ENCODE data around the gene MTOR. TPM values are rescaled to one million over a fixed set of nuclear protein-coding genes. Genes with fewer than 3 reads are reported as not detected.

The MTOR gene
- polyA plus RNA-seq, 3 donors, result 2.0 to 29.4 (median 3.3) TPM

DNA sequence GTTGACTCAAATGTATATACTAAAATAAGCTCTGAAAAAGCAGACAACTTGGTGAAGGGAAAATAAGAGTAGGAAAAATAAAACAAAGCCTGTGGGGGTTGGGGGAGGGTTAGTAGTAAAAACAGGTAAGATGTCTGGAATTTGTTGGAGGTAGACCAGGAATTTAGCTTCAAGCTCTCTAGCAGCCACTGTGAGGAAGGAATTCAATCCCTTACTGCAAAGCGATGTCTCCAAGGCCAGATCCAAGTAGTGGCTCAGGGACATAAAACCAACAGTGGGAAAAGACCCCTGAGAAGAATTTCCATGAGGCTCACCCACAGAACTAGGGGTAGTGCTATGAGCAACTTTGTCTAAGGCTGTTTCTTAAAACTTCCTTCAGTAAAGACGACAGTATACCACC lies 65.4 kb downstream of the MTOR start:
- Mint-ChIP-seq H3K27me3 (ENCODE audit: low read depth in 3 of 3) (no peaks in the 10 kb centered on the region), H3K4me3 (no peak overlapping the region), H3K27ac (no peak overlapping the region), H3K9me3 (no peaks in the 10 kb centered on the region), H3K4me1 (no peaks in the 10 kb centered on the region), H3K36me3 (peaks cover 81 to 94% of the 10 kb centered on the region in 2 donors)
- Histone ChIP-seq H3K4me2 (replicated peaks; ENCODE audit: extremely low read depth, low read length, poor library complexity, severe bottlenecking) (no peak overlapping the region), H3K79me2 (ENCODE audit: insufficient read depth, low read length) (no peaks in the 10 kb centered on the region), H3K9me3 (replicated peaks in 1 of 2; ENCODE audit: control insufficient read depth in 1 of 2, insufficient read depth in 1 of 2, low read length in 2 of 2) (no peaks in the 10 kb centered on the region), H3K4me3 (replicated peaks in 1 of 3; ENCODE audit: low read depth in 2 of 3, low read length in 3 of 3) (no peak overlapping the region), H3K9ac (ENCODE audit: insufficient read depth, low read length, poor library complexity, severe bottlenecking) (no peak overlapping the region), H2AFZ (ENCODE audit: insufficient read depth, low read depth, low read length, poor library complexity, severe bottlenecking) (no peak overlapping the region), H3K27ac (ENCODE audit: low read depth in 1 of 2, low read length in 2 of 2) (no peak overlapping the region), H3K27me3 (ENCODE audit: control insufficient read depth in 2 of 2, insufficient read depth in 2 of 2, low read length in 2 of 2) (no peaks in the 10 kb centered on the region), H4K20me1 (ENCODE audit: insufficient read depth, low read length) (no peaks in the 10 kb centered on the region), H3K4me1 (ENCODE audit: control insufficient read depth in 1 of 2, insufficient read depth in 2 of 2, low read length in 2 of 2) (no peaks in the 10 kb centered on the region), H3K36me3 (replicated peaks in 1 of 2; ENCODE audit: control insufficient read depth in 1 of 2, insufficient read depth in 2 of 2, low read length in 2 of 2) (peaks cover 91 to 97% of the 10 kb centered on the region in 2 donors)
- intact Hi-C loops (cut with micrococcal nuclease), result no loop called here
- no CpG with 5 or more reads among the region's 2 CpGs for WGBS (ENCODE audit: insufficient coverage)
- no peak for DNase-seq
- TF ChIP-seq, protein P1, sequence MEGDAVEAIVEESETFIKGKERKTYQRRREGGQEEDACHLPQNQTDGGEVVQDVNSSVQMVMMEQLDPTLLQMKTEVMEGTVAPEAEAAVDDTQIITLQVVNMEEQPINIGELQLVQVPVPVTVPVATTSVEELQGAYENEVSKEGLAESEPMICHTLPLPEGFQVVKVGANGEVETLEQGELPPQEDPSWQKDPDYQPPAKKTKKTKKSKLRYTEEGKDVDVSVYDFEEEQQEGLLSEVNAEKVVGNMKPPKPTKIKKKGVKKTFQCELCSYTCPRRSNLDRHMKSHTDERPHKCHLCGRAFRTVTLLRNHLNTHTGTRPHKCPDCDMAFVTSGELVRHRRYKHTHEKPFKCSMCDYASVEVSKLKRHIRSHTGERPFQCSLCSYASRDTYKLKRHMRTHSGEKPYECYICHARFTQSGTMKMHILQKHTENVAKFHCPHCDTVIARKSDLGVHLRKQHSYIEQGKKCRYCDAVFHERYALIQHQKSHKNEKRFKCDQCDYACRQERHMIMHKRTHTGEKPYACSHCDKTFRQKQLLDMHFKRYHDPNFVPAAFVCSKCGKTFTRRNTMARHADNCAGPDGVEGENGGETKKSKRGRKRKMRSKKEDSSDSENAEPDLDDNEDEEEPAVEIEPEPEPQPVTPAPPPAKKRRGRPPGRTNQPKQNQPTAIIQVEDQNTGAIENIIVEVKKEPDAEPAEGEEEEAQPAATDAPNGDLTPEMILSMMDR (IDR thresholded peaks at IDR 0.05), result no peak

- H4K20me1 ChIP-seq (ENCODE audit: insufficient read depth, low read length), result no peaks in the 10 kb centered on the region
- no peak for DNase-seq
- no peak overlapping the region for H3K4me2 ChIP-seq (replicated peaks; ENCODE audit: extremely low read depth, low read length, poor library complexity, severe bottlenecking)
- H3K27me3 ChIP-seq (ENCODE audit: control insufficient read depth in 2 of 2, insufficient read depth in 2 of 2, low read length in 2 of 2), result no peaks in the 10 kb centered on the region
- H3K4me1 ChIP-seq (ENCODE audit: control insufficient read depth in 1 of 2, insufficient read depth in 2 of 2, low read length in 2 of 2), result no peaks in the 10 kb centered on the region
- H3K9ac ChIP-seq (ENCODE audit: insufficient read depth, low read length, poor library complexity, severe bottlenecking), result no peak overlapping the region
- no peaks in the 10 kb centered on the region for H3K9me3 ChIP-seq (replicated peaks in 1 of 2; ENCODE audit: control insufficient read depth in 1 of 2, insufficient read depth in 1 of 2, low read length in 2 of 2)
- H3K27ac Mint-ChIP-seq, result no peak overlapping the region
- H3K4me3 Mint-ChIP-seq, result no peak overlapping the region
- no peak overlapping the region for H2AFZ ChIP-seq (ENCODE audit: insufficient read depth, low read depth, low read length, poor library complexity, severe bottlenecking)
- peaks cover 88 to 99% of the 10 kb centered on the region in 2 donors for H3K36me3 Mint-ChIP-seq
- no peak overlapping the region for H3K4me3 ChIP-seq (replicated peaks in 1 of 3; ENCODE audit: low read depth in 2 of 3, low read length in 3 of 3)
- WGBS (ENCODE audit: insufficient coverage), result 100% methylated on average over 4 of the region's 14 CpGs
- H3K27ac ChIP-seq (ENCODE audit: low read depth in 1 of 2, low read length in 2 of 2), result no peak overlapping the region
- H3K4me1 Mint-ChIP-seq, result no peaks in the 10 kb centered on the region
- H3K9me3 Mint-ChIP-seq, result no peaks in the 10 kb centered on the region
- no peaks in the 10 kb centered on the region for H3K27me3 Mint-ChIP-seq (ENCODE audit: low read depth in 3 of 3)
- H3K79me2 ChIP-seq (ENCODE audit: insufficient read depth, low read length), result no peaks in the 10 kb centered on the region
- intact Hi-C loops (cut with micrococcal nuclease), result no loop called here
- TF ChIP-seq, protein P1 (IDR thresholded peaks at IDR 0.05), result no peak
- peaks cover 89 to 100% of the 10 kb centered on the region in 2 donors for H3K36me3 ChIP-seq (replicated peaks in 1 of 2; ENCODE audit: control insufficient read depth in 1 of 2, insufficient read depth in 2 of 2, low read length in 2 of 2)
These were observed 67.8 kb downstream of the MTOR start for GRCh38 chr1:11194407-11195176.
